ENCODE data around the gene EEF2KMT. TPM values are rescaled to one million over a fixed set of nuclear protein-coding genes. Genes with fewer than 3 reads are reported as not detected.

EEF2KMT gene
- total and polyA plus RNA-seq, 2 donors (not counting 3 experiments of a cell fraction or from before 2014, with no cell fraction given) = 13.9 to 15.5 TPM

- H3K79me2 ChIP-seq (ENCODE audit: control insufficient read depth, insufficient read depth, low read length) = peaks cover 6% of the 10 kb centered on the region
- no peaks in the 10 kb centered on the region for H3K9me1 ChIP-seq (replicated peaks; ENCODE audit: control insufficient read depth, extremely low read depth, insufficient read depth, low read length)
- intact Hi-C loops (cut with micrococcal nuclease) (no loop called here), dilution Hi-C loops (cut with MboI; ENCODE audit: extremely low pct_ligation_motif_present, low sequenced_read_pairs) (no loop called here)
- ChIA-PET POLR2A (no interaction called here), CTCF (no interaction called here)
- peaks cover 7% of the 10 kb centered on the region for H3K4me1 ChIP-seq (ENCODE audit: control insufficient read depth, extremely low read depth, insufficient read depth, low read length)
- no peak for FAIRE-seq
- H3K27ac ChIP-seq (ENCODE audit: insufficient read depth, low read depth, low read length) = no peak overlapping the region
- no peaks in the 10 kb centered on the region for H3K27me3 ChIP-seq (ENCODE audit: control insufficient read depth in 2 of 2, insufficient read depth in 2 of 2, low read length in 2 of 2)
- no peak overlapping the region for H3K9ac ChIP-seq (replicated peaks; ENCODE audit: extremely low read depth, insufficient read depth, low read length)
- H3K36me3 ChIP-seq (ENCODE audit: control insufficient read depth in 2 of 2, extremely low read depth in 1 of 2, insufficient read depth in 2 of 2, low read length in 2 of 2) = peaks cover 4 to 9% of the 10 kb centered on the region in 2 experiments
- H3K9me3 ChIP-seq (replicated peaks; ENCODE audit: control insufficient read depth, insufficient read depth, low read length) = no peaks in the 10 kb centered on the region
- H3K4me2 ChIP-seq (ENCODE audit: insufficient read depth, low read length) = no peak overlapping the region
- no peak overlapping the region for H2AFZ ChIP-seq (ENCODE audit: low read depth, low read length)
- TF ChIP-seq EZH2 (IDR thresholded peaks at IDR 0.05; ENCODE audit: borderline replicate concordance, low read depth, low read length, severe bottlenecking) (no peak), GATA2 (IDR thresholded peaks at IDR 0.05; ENCODE audit: insufficient read depth, insufficient read length, low read depth, low read length) (no peak), CTCF (IDR thresholded peaks at IDR 0.05; ENCODE audit: extremely low read depth in 1 of 2, insufficient read depth in 1 of 2, low read depth in 1 of 2, low read length in 2 of 2) (no peak), MYC (IDR thresholded peaks at IDR 0.05; ENCODE audit: low read depth, low read length) (no peak), MAX (IDR thresholded peaks at IDR 0.05; ENCODE audit: insufficient read depth, insufficient read length) (no peak), POLR2AphosphoS5 (IDR thresholded peaks at IDR 0.05; ENCODE audit: insufficient read depth, low read depth, low read length) (no peak), JUN (IDR thresholded peaks at IDR 0.05; ENCODE audit: borderline replicate concordance, insufficient read depth, insufficient read length, low read depth) (no peak), FOS (IDR thresholded peaks at IDR 0.05; ENCODE audit: borderline replicate concordance, insufficient read depth, low read length) (no peak)
- no peaks in the 10 kb centered on the region for H4K20me1 ChIP-seq (replicated peaks; ENCODE audit: control insufficient read depth, extremely low read depth, insufficient read depth, low read length)
- no peak overlapping the region for H3K4me3 ChIP-seq (replicated peaks in 1 of 3; ENCODE audit: insufficient read depth in 1 of 3, low read depth in 1 of 3, low read length in 3 of 3)
- DNase-seq (ENCODE audit: low read depth, low spot score) = no peak
- BruUV-seq (replicated peaks) = no TSS peak
Observed at GRCh38 chr16:5077304-5077703, 20.3 kb downstream of the EEF2KMT start.

Measured in endothelial cell of umbilical vein (primary cell).